Vagina (tissue), 2 donors: ENCODE data around the gene KCNG1. TPM values are rescaled to one million over a fixed set of nuclear protein-coding genes. Genes with fewer than 3 reads are reported as not detected.

Experiments used
- DNase-seq, 2 donors: peaks; one replicate each; pipeline ENCODE4 v3.0.0-alpha.2; 2017; ENCODE audit errors: extremely low spot score in 2 of 2
- H3K27ac ChIP-seq: fragments of 200-600 bp; sonication (generic); one replicate; pipeline ENCODE4 v1.5.1; 2019
- H3K27me3 ChIP-seq: fragments of 200-600 bp; sonication (generic); one replicate; pipeline ENCODE4 v1.5.1; 2019
- H3K36me3 ChIP-seq, 2 donors: fragments of 200-600 bp; sonication (generic); one replicate each; pipeline ENCODE4 v1.5.1; 2017 to 2019
- H3K4me1 ChIP-seq: fragments of 200-600 bp; sonication (generic); one replicate; pipeline ENCODE4 v1.5.1; 2019
- H3K4me3 ChIP-seq, 2 donors: fragments of 200-600 bp; sonication (generic); 1 replicate in 1 of 2; 2 replicates in 1 of 2; pipeline ENCODE4 v1.5.1; 2016 to 2019
- H3K9me3 ChIP-seq: fragments of 200-600 bp; sonication (generic); one replicate; pipeline ENCODE4 v1.5.1; 2019
- CTCF ChIP-seq, 3 experiments: fragments of 450-650 bp in 2 of 3; fragments of 200-600 bp in 1 of 3; sonication (generic) in 1 of 3; IDR thresholded peaks; one replicate each; pipeline ENCODE4 v1.5.1; 2017 to 2019; ENCODE audit warnings: antibody characterized with exemption in 3 of 3, mild to moderate bottlenecking in 2 of 3, moderate library complexity in 2 of 3
- POLR2A ChIP-seq, 2 donors: fragments of 450-650 bp; IDR thresholded peaks; one replicate each; pipeline ENCODE4 v1.6.1; 2017; ENCODE audit warnings: antibody characterized with exemption in 2 of 2, mild to moderate bottlenecking in 2 of 2, moderate library complexity in 2 of 2
- POLR2AphosphoS5 ChIP-seq, 2 donors: sonication (generic); formaldehyde crosslinking; IDR thresholded peaks; one replicate each; pipeline ENCODE4 v1.9.0; 2017; ENCODE audit warnings: antibody characterized with exemption in 2 of 2, mild to moderate bottlenecking in 2 of 2, low read depth in 1 of 2; ENCODE audit not compliant: insufficient read depth in 1 of 2
- intact Hi-C: fragments of 100-400 bp; cut with DNase I; formaldehyde crosslinking; loops from one replicate; pipeline ENCODE4 v1.15.1; 2023
- total RNA-seq: library from RNA; depleted of rRNA; stranded (reverse); fragments of >200 nt; gene quantifications from one replicate; pipeline ENCODE4 v1.2.3, GENCODE V29; 2016

The KCNG1 gene
- total RNA-seq, 1 donor from 2014 or later: 7.9 TPM

GRCh38 chr20:51042657-51043247 is 19.8 kb upstream of the KCNG1 start:
- DNase-seq: no peak
- no peak for TF ChIP-seq POLR2A (IDR thresholded peaks at IDR 0.05)
- no peak for TF ChIP-seq POLR2AphosphoS5 (IDR thresholded peaks at IDR 0.05; ENCODE audit: insufficient read depth in 1 of 2, low read depth in 1 of 2)
- TF ChIP-seq CTCF (IDR thresholded peaks at IDR 0.05): no peak

DNA sequence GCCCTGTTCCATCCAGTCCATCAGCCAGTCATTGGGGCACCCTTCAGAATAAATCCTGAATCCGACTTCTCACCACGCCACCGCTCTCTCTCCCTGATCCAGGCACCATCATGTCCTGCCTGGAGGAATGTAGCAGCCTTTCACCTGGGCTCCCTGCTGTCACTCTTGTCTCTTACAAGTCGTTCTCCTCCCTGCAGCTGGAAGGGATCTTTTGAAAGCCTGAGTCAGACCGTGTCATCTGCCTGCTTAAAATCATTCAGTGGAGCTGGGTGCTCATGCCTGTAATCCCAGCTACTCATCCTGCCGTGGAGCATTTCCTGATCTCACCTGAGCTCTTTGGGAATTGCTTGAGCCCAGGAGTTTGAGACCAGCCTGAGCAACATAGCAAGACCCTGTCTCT is 19.2 kb upstream of the KCNG1 start:
- no peaks in the 10 kb centered on the region for H3K36me3 ChIP-seq
- H3K4me3 ChIP-seq: no peak overlapping the region
- intact Hi-C loops: no loop called here
- TF ChIP-seq CTCF (IDR thresholded peaks at IDR 0.05): no peak
- no peak for TF ChIP-seq POLR2A (IDR thresholded peaks at IDR 0.05)
- TF ChIP-seq POLR2AphosphoS5 (IDR thresholded peaks at IDR 0.05; ENCODE audit: insufficient read depth in 1 of 2, low read depth in 1 of 2): no peak
- H3K4me1 ChIP-seq: no peaks in the 10 kb centered on the region
- no peak overlapping the region for H3K27ac ChIP-seq
- no peak for DNase-seq
- no peaks in the 10 kb centered on the region for H3K27me3 ChIP-seq
- H3K9me3 ChIP-seq: no peaks in the 10 kb centered on the region

More at GRCh38 chr20:51042657-51043247, 19.8 kb upstream of the KCNG1 start:
- Histone ChIP-seq H3K4me1 (no peaks in the 10 kb centered on the region), H3K27ac (no peak overlapping the region), H3K27me3 (no peaks in the 10 kb centered on the region), H3K36me3 (no peaks in the 10 kb centered on the region), H3K4me3 (no peak overlapping the region), H3K9me3 (no peaks in the 10 kb centered on the region)
- intact Hi-C loops: no loop called here

GRCh38 chr20:51037532-51038115 is 14.7 kb upstream of the KCNG1 start:
- no peaks in the 10 kb centered on the region for H3K9me3 ChIP-seq
- no peaks in the 10 kb centered on the region for H3K4me1 ChIP-seq
- H3K27ac ChIP-seq: no peak overlapping the region
- TF ChIP-seq POLR2A (IDR thresholded peaks at IDR 0.05) (no peak), POLR2AphosphoS5 (IDR thresholded peaks at IDR 0.05; ENCODE audit: insufficient read depth in 1 of 2, low read depth in 1 of 2) (no peak), CTCF (IDR thresholded peaks at IDR 0.05) (no peak)
- DNase-seq: no peak
- H3K36me3 ChIP-seq: no peaks in the 10 kb centered on the region
- intact Hi-C loops: no loop called here
- no peak overlapping the region for H3K4me3 ChIP-seq
- H3K27me3 ChIP-seq: no peaks in the 10 kb centered on the region

DNA sequence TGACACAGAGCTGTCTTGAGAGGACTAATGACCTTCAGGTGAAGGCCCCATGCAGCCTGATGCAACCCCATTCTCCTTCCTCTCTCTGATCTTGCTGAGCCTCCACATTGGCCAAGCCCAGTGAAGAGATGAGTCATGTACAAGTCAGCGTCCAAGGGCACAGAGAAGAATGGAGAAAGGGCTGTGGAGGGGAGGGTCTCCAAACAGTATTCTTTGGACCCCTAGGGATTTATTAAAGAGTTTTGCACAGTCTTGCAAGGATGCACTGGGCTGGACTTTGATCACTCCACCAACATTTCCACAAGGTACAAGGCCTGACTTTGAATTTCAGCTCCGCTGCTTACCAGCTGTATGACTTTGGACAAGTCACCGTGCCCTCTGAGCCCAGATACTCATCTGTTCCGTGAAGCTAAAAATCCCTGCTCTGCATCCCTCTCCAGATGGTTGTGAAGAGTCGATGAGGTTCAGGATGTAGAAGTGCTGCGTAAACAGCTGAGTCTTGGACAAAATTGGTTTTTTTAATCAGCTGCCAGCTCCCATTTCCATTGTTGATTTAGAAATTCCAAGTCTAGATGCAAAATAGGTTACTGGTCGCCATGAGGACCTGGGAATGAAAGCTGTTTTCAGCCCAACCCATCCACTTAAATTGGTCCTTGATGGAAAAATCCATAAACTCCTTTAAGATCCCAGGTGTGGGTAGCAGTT is 14.1 kb upstream of the KCNG1 start:
- no peak overlapping the region for H3K27ac ChIP-seq
- H3K4me1 ChIP-seq: no peaks in the 10 kb centered on the region
- H3K27me3 ChIP-seq: no peaks in the 10 kb centered on the region
- no peak overlapping the region for H3K4me3 ChIP-seq
- intact Hi-C loops: no loop called here
- DNase-seq: no peak
- TF ChIP-seq CTCF (IDR thresholded peaks at IDR 0.05): no peak
- TF ChIP-seq POLR2A (IDR thresholded peaks at IDR 0.05): no peak
- no peak for TF ChIP-seq POLR2AphosphoS5 (IDR thresholded peaks at IDR 0.05; ENCODE audit: insufficient read depth in 1 of 2, low read depth in 1 of 2)
- no peaks in the 10 kb centered on the region for H3K9me3 ChIP-seq
- H3K36me3 ChIP-seq: no peaks in the 10 kb centered on the region

DNA sequence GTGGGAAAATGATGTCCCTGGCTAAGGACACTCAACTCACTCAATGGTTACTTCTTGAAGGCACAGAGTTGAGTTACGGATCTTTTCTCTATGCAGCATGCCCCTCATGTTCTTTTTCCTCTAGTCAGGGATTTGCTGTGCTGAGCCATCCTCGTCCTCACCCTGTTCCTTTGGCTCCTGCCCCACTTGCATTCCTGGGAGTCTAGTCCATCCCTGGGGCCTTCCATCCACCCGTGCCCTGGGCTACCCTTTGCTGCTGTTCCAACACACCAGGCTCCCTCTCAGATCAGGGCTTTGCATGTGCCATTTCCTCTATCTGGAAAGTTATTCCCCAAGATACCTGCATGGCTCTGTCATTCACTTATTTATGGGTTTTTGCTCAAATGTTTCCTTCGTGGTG is 13.3 kb upstream of the KCNG1 start:
- no peak for DNase-seq
- Histone ChIP-seq H3K4me3 (no peak overlapping the region), H3K27me3 (no peaks in the 10 kb centered on the region), H3K36me3 (no peaks in the 10 kb centered on the region), H3K27ac (no peak overlapping the region), H3K9me3 (no peaks in the 10 kb centered on the region), H3K4me1 (no peaks in the 10 kb centered on the region)
- TF ChIP-seq CTCF (IDR thresholded peaks at IDR 0.05): no peak
- no peak for TF ChIP-seq POLR2A (IDR thresholded peaks at IDR 0.05)
- TF ChIP-seq POLR2AphosphoS5 (IDR thresholded peaks at IDR 0.05; ENCODE audit: insufficient read depth in 1 of 2, low read depth in 1 of 2): no peak
- intact Hi-C loops: no loop called here
